Measurements from ENCODE around the gene CD163L1. TPM values are rescaled to one million over a fixed set of nuclear protein-coding genes. Genes with fewer than 3 reads are reported as not detected.

CD163L1 gene
- total RNA-seq, result 10 to 100 TPM in 2 of 3 donors, 1 to 10 TPM in 1; 9.5 to 33.5 (median 12.6) TPM
- long read RNA-seq, donor 1, full-length matches to known transcripts, result 1 of 3 reads
- long read RNA-seq, donor 1, partial matches to known transcripts, result 1 of 3 reads
- long read RNA-seq, donor 1, other reads (novel, unspliced or antisense), result 1 of 3 reads
- long read RNA-seq, donor 2, partial matches to known transcripts, result 1 of 3 reads
- long read RNA-seq, donor 2, other reads (novel, unspliced or antisense), result 2 of 3 reads

GRCh38 chr12:7444076-7444475 lies at the start of gene CD163L1:
CD163L1 (minus strand) TSS chr12:7444153; CDS start chr12:7444127, 26 bp downstream.
- H3K36me3 ChIP-seq (ENCODE audit: low read depth), result no peaks in the 10 kb centered on the region
- no peaks in the 10 kb centered on the region for H3K4me1 ChIP-seq (ENCODE audit: low read depth)
- intact Hi-C loops (cut with DNase I, micrococcal nuclease), result no loop called here
- H3K9me3 ChIP-seq, result no peaks in the 10 kb centered on the region
- ATAC-seq, result peak; percentile 61
- no peak for TF ChIP-seq CTCF (IDR thresholded peaks at IDR 0.05)
- no peak for DNase-seq
- H3K4me3 ChIP-seq, result no peak within 1 kb of the TSS

GRCh38 chr12:7493006-7493405 lies 49.1 kb upstream of the CD163L1 start:
- DNase-seq (no peak), ATAC-seq (no peak)
- no peak overlapping the region for H3K4me3 ChIP-seq
- intact Hi-C loops (cut with DNase I, micrococcal nuclease), result no loop called here
- H3K9me3 ChIP-seq, result no peaks in the 10 kb centered on the region
- H3K36me3 ChIP-seq (ENCODE audit: low read depth), result no peaks in the 10 kb centered on the region
- TF ChIP-seq CTCF (IDR thresholded peaks at IDR 0.05), result no peak
- no peaks in the 10 kb centered on the region for H3K4me1 ChIP-seq (ENCODE audit: low read depth)

- TF ChIP-seq CTCF (IDR thresholded peaks at IDR 0.05), result no peak
- intact Hi-C loops (cut with DNase I, micrococcal nuclease), result no loop called here
- H3K36me3 ChIP-seq (ENCODE audit: low read depth), result no peaks in the 10 kb centered on the region
- H3K4me3 ChIP-seq, result no peak overlapping the region
- DNase-seq, result no peak
- H3K9me3 ChIP-seq, result no peaks in the 10 kb centered on the region
- no peak for ATAC-seq
- H3K4me1 ChIP-seq (ENCODE audit: low read depth), result no peaks in the 10 kb centered on the region
Measured at GRCh38 chr12:7486512-7486911, 42.6 kb upstream of the CD163L1 start.

- Histone ChIP-seq H3K36me3 (ENCODE audit: low read depth) (no peaks in the 10 kb centered on the region), H3K9me3 (no peaks in the 10 kb centered on the region), H3K4me1 (ENCODE audit: low read depth) (no peaks in the 10 kb centered on the region), H3K4me3 (no peak overlapping the region)
- TF ChIP-seq CTCF (IDR thresholded peaks at IDR 0.05), result no peak
- ATAC-seq (no peak), DNase-seq (no peak)
- intact Hi-C loops (cut with DNase I, micrococcal nuclease), result no loop called here
Measured at GRCh38 chr12:7485095-7485494, 41.1 kb upstream of the CD163L1 start.

GRCh38 chr12:7483343-7483742 lies 39.4 kb upstream of the CD163L1 start:
- TF ChIP-seq CTCF (IDR thresholded peaks at IDR 0.05), result no peak
- Histone ChIP-seq H3K36me3 (ENCODE audit: low read depth) (no peaks in the 10 kb centered on the region), H3K9me3 (no peaks in the 10 kb centered on the region), H3K4me1 (ENCODE audit: low read depth) (no peaks in the 10 kb centered on the region), H3K4me3 (no peak overlapping the region)
- intact Hi-C loops (cut with DNase I, micrococcal nuclease), result no loop called here
- DNase-seq (no peak), ATAC-seq (no peak)

GRCh38 chr12:7479771-7480170 lies 35.8 kb upstream of the CD163L1 start:
- DNase-seq (no peak), ATAC-seq (no peak)

More at GRCh38 chr12:7479771-7480170, 35.8 kb upstream of the CD163L1 start:
- no peak for TF ChIP-seq CTCF (IDR thresholded peaks at IDR 0.05)
- no peaks in the 10 kb centered on the region for H3K9me3 ChIP-seq
- H3K4me3 ChIP-seq, result no peak overlapping the region
- H3K4me1 ChIP-seq (ENCODE audit: low read depth), result no peaks in the 10 kb centered on the region
- intact Hi-C loops (cut with DNase I, micrococcal nuclease), result no loop called here
- H3K36me3 ChIP-seq (ENCODE audit: low read depth), result no peaks in the 10 kb centered on the region
